Measurements from ENCODE around the gene TACC2. TPM values are rescaled to one million over a fixed set of nuclear protein-coding genes. Genes with fewer than 3 reads are reported as not detected.

Gene TACC2
- total RNA-seq, 1 donor from 2014 or later, result not detected

GRCh38 chr10:122138831-122139625 lies 150.1 kb downstream of the TACC2 start:
- ChIA-PET CTCF (no interaction called here), POLR2A (no interaction called here)
- DNase-seq (no peak), ATAC-seq (ENCODE audit: low read depth) (no peak)
- Mint-ChIP-seq H3K27me3 (peaks cover 8% of the 10 kb centered on the region), H3K4me3 (no peak overlapping the region), H3K27ac (no peak overlapping the region), H3K36me3 (ENCODE audit: low read depth) (no peaks in the 10 kb centered on the region), H3K4me1 (no peaks in the 10 kb centered on the region), H3K9me3 (no peaks in the 10 kb centered on the region)
- no peak for TF ChIP-seq CTCF (IDR thresholded peaks at IDR 0.05)
- intact Hi-C loops (cut with micrococcal nuclease), result no loop called here

GRCh38 chr10:122139627-122140170 lies 150.7 kb downstream of the TACC2 start:
- intact Hi-C loops (cut with micrococcal nuclease), result no loop called here
- Mint-ChIP-seq H3K9me3 (no peaks in the 10 kb centered on the region), H3K27ac (no peak overlapping the region), H3K4me1 (no peaks in the 10 kb centered on the region), H3K27me3 (peaks cover 8% of the 10 kb centered on the region), H3K36me3 (ENCODE audit: low read depth) (no peaks in the 10 kb centered on the region), H3K4me3 (no peak overlapping the region)
- DNase-seq (no peak), ATAC-seq (ENCODE audit: low read depth) (no peak)
- POLR2A ChIA-PET, result no interaction called here
- TF ChIP-seq CTCF (IDR thresholded peaks at IDR 0.05), result no peak
- CTCF ChIA-PET, result no interaction called here

DNA sequence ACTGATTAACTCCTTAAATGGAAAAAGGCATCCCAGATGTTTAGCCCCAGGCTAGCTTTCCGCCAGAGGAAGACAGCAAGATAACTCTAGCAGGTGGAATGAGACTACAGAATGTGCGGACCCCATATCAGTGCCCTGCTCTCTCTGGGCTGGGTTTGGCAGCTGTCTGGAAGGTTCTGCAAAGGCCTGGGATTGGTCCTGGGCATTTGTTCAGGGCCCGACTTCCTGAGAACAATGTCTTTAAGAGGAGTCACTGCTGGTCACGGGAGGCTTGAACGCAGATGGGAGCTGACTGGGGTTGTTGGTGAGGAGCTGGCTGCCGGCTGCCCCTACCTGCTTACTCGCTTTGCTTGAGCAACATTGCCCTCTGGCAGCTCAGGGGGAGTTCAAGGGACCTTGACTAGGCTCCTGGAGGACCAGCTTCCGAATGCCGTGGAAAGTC lies 151.5 kb downstream of the TACC2 start:
- TF ChIP-seq CTCF (IDR thresholded peaks at IDR 0.05), result no peak
- H3K27ac Mint-ChIP-seq, result no peak overlapping the region
- no peak overlapping the region for H3K4me3 Mint-ChIP-seq
- ChIA-PET CTCF (no interaction called here), POLR2A (no interaction called here)
- no peaks in the 10 kb centered on the region for H3K4me1 Mint-ChIP-seq
- DNase-seq (no peak), ATAC-seq (ENCODE audit: low read depth) (no peak)
- H3K36me3 Mint-ChIP-seq (ENCODE audit: low read depth), result no peaks in the 10 kb centered on the region
- H3K27me3 Mint-ChIP-seq, result peaks cover 8% of the 10 kb centered on the region
- peaks cover 5% of the 10 kb centered on the region for H3K9me3 Mint-ChIP-seq
- intact Hi-C loops (cut with micrococcal nuclease), result no loop called here

- TF ChIP-seq CTCF (IDR thresholded peaks at IDR 0.05), result no peak
- H3K4me3 Mint-ChIP-seq, result no peak overlapping the region
- CTCF ChIA-PET, result no interaction called here
- DNase-seq (no peak), ATAC-seq (ENCODE audit: low read depth) (no peak)
- no peaks in the 10 kb centered on the region for H3K4me1 Mint-ChIP-seq
- peaks cover 8% of the 10 kb centered on the region for H3K27me3 Mint-ChIP-seq
- peaks cover 5% of the 10 kb centered on the region for H3K9me3 Mint-ChIP-seq
- intact Hi-C loops (cut with micrococcal nuclease), result no loop called here
- POLR2A ChIA-PET, result no interaction called here
- no peak overlapping the region for H3K27ac Mint-ChIP-seq
- H3K36me3 Mint-ChIP-seq (ENCODE audit: low read depth), result no peaks in the 10 kb centered on the region
Measured at GRCh38 chr10:122140941-122141623, 152.1 kb downstream of the TACC2 start.
